GM10266 (cell line): ENCODE data around the gene POMP.

Experiments used
- DNase-seq: peaks from one replicate; pipeline ENCODE4 v3.0.0; 2012; ENCODE audit errors: extremely low spot score
- TF ChIP-seq, protein P1 (sequence below): IDR thresholded peaks from 2 replicates; pipeline ENCODE4 v1.5.1; 2012; ENCODE audit warnings: mild to moderate bottlenecking, low read depth; ENCODE audit not compliant: control insufficient read depth, insufficient read depth; ENCODE audit errors: missing control alignments

The POMP gene

GRCh38 chr13:28638756-28639155 is 20.2 kb upstream of the POMP start:
- DNase-seq: no peak
- TF ChIP-seq, protein P1, sequence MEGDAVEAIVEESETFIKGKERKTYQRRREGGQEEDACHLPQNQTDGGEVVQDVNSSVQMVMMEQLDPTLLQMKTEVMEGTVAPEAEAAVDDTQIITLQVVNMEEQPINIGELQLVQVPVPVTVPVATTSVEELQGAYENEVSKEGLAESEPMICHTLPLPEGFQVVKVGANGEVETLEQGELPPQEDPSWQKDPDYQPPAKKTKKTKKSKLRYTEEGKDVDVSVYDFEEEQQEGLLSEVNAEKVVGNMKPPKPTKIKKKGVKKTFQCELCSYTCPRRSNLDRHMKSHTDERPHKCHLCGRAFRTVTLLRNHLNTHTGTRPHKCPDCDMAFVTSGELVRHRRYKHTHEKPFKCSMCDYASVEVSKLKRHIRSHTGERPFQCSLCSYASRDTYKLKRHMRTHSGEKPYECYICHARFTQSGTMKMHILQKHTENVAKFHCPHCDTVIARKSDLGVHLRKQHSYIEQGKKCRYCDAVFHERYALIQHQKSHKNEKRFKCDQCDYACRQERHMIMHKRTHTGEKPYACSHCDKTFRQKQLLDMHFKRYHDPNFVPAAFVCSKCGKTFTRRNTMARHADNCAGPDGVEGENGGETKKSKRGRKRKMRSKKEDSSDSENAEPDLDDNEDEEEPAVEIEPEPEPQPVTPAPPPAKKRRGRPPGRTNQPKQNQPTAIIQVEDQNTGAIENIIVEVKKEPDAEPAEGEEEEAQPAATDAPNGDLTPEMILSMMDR: no peak

DNA sequence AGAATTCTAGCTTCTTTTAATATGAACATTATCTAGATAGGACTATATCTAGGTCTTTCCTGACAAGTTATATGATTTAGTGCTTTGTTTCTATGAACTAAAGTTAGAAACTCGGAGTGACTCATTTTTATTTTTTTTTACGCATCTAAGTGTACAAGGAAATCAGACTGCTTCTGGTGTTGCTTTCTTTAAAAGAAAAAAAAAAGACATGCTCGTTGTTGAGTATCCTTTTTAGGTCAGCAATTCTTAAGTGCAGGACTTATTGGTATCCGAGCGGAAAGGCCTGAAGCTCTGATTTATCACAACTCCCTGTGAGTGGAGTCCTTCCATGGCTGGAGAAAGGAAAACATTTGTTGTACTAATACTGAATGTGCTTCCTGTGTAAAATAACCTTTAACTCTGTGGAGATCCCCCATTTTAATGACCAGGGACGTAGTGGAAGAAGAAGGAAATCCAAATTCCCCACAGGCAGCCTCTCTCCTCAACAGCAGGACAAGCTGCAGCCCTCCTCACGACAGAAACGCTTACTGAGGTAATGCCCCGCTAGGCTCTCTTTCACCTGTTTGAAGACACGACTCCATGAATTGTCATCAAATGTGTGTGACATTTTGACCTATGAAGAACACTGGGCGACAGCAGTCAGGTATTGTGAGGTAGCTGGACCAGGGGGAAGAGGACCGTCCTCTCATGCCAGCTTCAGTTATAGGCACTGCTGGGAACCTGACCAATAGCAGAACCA is 17.9 kb upstream of the POMP start:
- TF ChIP-seq, protein P1: no peak
- no peak for DNase-seq

GRCh38 chr13:28641600-28641926 is 17.4 kb upstream of the POMP start:
- TF ChIP-seq, protein P1: no peak
- DNase-seq: peak; percentile 40

DNA sequence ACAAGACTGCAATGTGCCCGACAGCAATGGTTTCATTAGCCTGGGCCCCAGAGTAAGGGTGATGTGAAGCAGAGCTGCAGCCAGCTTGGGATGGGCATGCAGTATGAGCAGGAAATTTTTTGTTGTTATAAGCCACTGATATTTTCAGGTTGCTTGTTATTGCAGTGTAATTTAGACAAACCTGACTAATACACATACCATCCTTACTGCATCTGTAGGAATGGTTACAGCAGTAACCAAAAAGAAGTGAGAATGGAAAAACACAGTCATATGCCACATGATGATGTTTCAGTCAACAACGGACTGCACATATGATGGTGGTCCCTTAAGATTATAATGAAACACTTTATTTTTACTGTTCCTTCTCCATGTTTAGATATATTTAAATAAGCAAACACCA is 8.6 kb upstream of the POMP start:
- no peak for DNase-seq
- TF ChIP-seq, protein P1: no peak

GRCh38 chr13:28651810-28652401 is 7.0 kb upstream of the POMP start:
- TF ChIP-seq, protein P1: no peak
- no peak for DNase-seq

GRCh38 chr13:28653111-28653510 is 5.8 kb upstream of the POMP start:
- DNase-seq: no peak
- TF ChIP-seq, protein P1: no peak

DNA sequence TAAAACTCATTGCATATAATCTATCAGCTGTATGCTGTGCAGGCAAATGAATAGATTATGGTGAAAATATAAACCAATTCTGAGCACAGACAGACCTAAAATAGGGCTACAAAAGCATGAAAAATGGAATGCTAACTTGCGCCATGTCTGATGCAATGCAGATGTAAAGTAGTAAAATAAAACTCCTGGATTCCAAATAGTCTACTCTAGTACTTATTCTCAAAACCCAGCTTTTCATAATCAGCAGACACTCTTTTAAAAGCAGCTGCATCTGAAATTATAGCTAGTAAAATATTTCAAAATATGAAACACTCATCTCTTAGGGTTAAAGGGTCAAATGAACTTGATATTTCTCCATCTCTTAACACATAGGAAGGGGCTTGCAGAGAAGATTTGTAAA is 4.7 kb upstream of the POMP start:
- no peak for DNase-seq
- TF ChIP-seq, protein P1: no peak
